PFSK-1 (cell line): Measurements from ENCODE around the gene GALNT18.

ENCODE experiments used
- POLR2AphosphoS5 ChIP-seq: IDR thresholded peaks from 2 replicates; pipeline ENCODE4 v1.6.1; 2012; ENCODE audit warnings: low read depth, mild to moderate bottlenecking, control low read depth, low read length, moderate library complexity
- REST ChIP-seq, 2 experiments: IDR thresholded peaks; 2 replicates each; pipeline versions ENCODE4 v1.6.1 to v1.8.0; 2011 to 2012; ENCODE audit warnings: low read depth in 2 of 2, low read length in 2 of 2, control low read depth in 1 of 2, inconsistent platforms in 1 of 2, mild to moderate bottlenecking in 1 of 2, moderate library complexity in 1 of 2; ENCODE audit not compliant: insufficient read depth in 1 of 2
- TAF1 ChIP-seq: IDR thresholded peaks from 2 replicates; pipeline ENCODE4 v1.6.1; 2012; ENCODE audit warnings: low read length, control low read depth, borderline replicate concordance; ENCODE audit not compliant: insufficient read depth

DNA sequence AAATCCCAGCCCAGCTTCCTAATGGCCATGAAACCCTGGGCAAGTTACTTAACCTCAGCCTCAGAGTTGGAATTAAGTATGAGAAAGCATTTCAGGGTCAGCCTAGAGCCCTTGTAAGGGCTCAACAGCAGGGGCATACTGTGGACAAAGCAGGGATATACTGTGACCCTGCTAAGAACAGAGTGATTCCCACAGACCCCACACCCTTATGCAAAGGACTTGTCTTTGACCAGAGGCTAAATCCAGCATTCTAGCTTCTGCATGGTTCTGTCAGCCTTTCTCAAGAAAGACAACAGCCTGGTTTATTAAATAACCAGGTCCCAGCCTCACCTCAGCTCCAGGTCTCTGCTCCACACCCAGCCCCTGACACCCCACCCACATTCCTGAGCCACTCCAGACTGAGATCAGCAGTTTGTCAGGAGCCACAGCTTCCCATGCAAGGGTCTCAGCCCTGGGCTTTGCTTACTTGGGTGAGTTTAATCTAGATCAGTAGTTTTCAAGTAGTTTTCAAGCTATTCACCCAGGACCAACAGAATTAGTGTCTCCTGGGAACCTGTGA lies 69.2 kb downstream of the GALNT18 start:
- TF ChIP-seq POLR2AphosphoS5 (no peak), TAF1 (no peak), REST (IDR thresholded peaks at IDR 0.05; ENCODE audit: insufficient read depth in 1 of 2, low read depth in 2 of 2, low read length in 2 of 2) (no peak)
